Uterus (tissue), 2 donors: ENCODE results near the gene CTPS2.

Experiments used
- POLR2A ChIP-seq, 2 donors: fragments of 450-650 bp; IDR thresholded peaks; one replicate each; pipeline ENCODE4 v1.6.1; 2016; ENCODE audit warnings: antibody characterized with exemption in 2 of 2, mild to moderate bottlenecking in 1 of 2, moderate library complexity in 1 of 2
- TF ChIP-seq, protein P1 (sequence below), 4 experiments: fragments of 200-600 bp in 2 of 4; fragments of 450-650 bp in 2 of 4; sonication (generic) in 2 of 4; IDR thresholded peaks; one replicate each; pipeline ENCODE4 v1.5.1; 2016 to 2019; ENCODE audit warnings: antibody characterized with exemption in 4 of 4, mild to moderate bottlenecking in 2 of 4, moderate library complexity in 1 of 4

DNA sequence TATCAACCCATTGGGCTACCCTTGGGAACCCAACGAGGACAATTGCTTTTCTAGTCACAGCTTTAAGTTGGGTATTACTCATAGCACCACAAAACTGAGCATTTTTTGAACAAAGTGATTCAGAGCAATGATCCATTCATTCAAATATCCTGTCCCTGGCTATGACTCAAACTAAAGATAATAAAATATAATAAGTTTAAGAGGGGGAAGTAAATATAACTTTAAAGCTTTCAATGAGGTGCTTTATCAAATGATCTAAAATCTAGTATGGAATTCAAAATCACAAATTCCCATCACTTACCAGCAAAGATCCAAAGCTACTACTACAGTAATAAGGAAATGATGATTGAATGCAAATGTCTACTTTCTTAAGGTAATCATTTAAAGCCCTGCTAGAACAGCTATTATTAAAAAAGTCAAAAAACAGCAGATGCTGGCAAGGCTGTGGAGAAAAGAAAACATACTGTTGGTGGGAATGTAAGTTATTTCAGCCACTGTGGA lies 102.3 kb downstream of the CTPS2 start:
- TF ChIP-seq, protein P1, sequence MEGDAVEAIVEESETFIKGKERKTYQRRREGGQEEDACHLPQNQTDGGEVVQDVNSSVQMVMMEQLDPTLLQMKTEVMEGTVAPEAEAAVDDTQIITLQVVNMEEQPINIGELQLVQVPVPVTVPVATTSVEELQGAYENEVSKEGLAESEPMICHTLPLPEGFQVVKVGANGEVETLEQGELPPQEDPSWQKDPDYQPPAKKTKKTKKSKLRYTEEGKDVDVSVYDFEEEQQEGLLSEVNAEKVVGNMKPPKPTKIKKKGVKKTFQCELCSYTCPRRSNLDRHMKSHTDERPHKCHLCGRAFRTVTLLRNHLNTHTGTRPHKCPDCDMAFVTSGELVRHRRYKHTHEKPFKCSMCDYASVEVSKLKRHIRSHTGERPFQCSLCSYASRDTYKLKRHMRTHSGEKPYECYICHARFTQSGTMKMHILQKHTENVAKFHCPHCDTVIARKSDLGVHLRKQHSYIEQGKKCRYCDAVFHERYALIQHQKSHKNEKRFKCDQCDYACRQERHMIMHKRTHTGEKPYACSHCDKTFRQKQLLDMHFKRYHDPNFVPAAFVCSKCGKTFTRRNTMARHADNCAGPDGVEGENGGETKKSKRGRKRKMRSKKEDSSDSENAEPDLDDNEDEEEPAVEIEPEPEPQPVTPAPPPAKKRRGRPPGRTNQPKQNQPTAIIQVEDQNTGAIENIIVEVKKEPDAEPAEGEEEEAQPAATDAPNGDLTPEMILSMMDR (IDR thresholded peaks at IDR 0.05), result no peak
- no peak for TF ChIP-seq POLR2A (IDR thresholded peaks at IDR 0.05)
